CD8-positive, alpha-beta memory T cell (primary cell): Measurements from ENCODE around the gene ZC2HC1C. TPM values are rescaled to one million over a fixed set of nuclear protein-coding genes. Genes with fewer than 3 reads are reported as not detected.

Source experiments
- CTCF ChIA-PET: fragments of 350-600 bp; sonication (Branson Sonifier 250); formaldehyde crosslinking; loops from one replicate; lab custom pipeline; 2021; ENCODE audit warnings: antibody characterized with exemption; lab: Charles Lee
- POLR2A ChIA-PET: fragments of 350-600 bp; sonication (Branson Sonifier 250); formaldehyde crosslinking; loops from one replicate; lab custom pipeline; 2021; ENCODE audit warnings: antibody characterized with exemption; lab: Charles Lee
- DNase-seq, 5 donors: peaks; one replicate each; pipeline versions ENCODE4 v3.0.0 to v3.0.0-alpha.2; 2020 to 2022; ENCODE audit warnings: mixed read lengths in 1 of 5
- H3K27ac ChIP-seq: one replicate; pipeline ENCODE4 v1.7.0; 2013; ENCODE audit warnings: low read depth, mild to moderate bottlenecking, low read length, moderate library complexity
- H3K27me3 ChIP-seq: 2 replicates; pipeline ENCODE4 v1.7.0; 2013; ENCODE audit warnings: low read length, mild to moderate bottlenecking; ENCODE audit not compliant: insufficient read depth, poor library complexity, severe bottlenecking
- H3K36me3 ChIP-seq: 2 replicates; pipeline ENCODE4 v1.7.0; 2013; ENCODE audit warnings: mild to moderate bottlenecking, low read length, moderate library complexity; ENCODE audit not compliant: insufficient read depth
- H3K4me1 ChIP-seq: 2 replicates; pipeline ENCODE4 v1.7.0; 2013; ENCODE audit warnings: mild to moderate bottlenecking, low read length, moderate library complexity; ENCODE audit not compliant: insufficient read depth
- H3K4me3 ChIP-seq: 2 replicates; pipeline ENCODE4 v1.7.0; 2013; ENCODE audit warnings: mild to moderate bottlenecking, low read length
- H3K9me3 ChIP-seq: 2 replicates; pipeline ENCODE4 v1.7.0; 2013; ENCODE audit warnings: mild to moderate bottlenecking, low read length
- H3K27ac Mint-ChIP-seq, 8 donors: one replicate each; pipeline ENCODE4 v1.8.0; 2020 to 2021; ENCODE audit warnings: mixed read lengths in 8 of 8, mild to moderate bottlenecking in 6 of 8, inconsistent platforms in 3 of 8, moderate library complexity in 3 of 8
- H3K27me3 Mint-ChIP-seq, 2 donors: one replicate each; pipeline ENCODE4 v1.8.0; 2020 to 2021; ENCODE audit warnings: mixed read lengths in 2 of 2, mild to moderate bottlenecking in 1 of 2, moderate library complexity in 1 of 2
- H3K36me3 Mint-ChIP-seq, 3 donors: one replicate each; pipeline ENCODE4 v1.8.0; 2020 to 2021; ENCODE audit warnings: mixed read lengths in 3 of 3, inconsistent platforms in 1 of 3, mild to moderate bottlenecking in 1 of 3
- H3K4me1 Mint-ChIP-seq, 3 donors: one replicate each; pipeline ENCODE4 v1.8.0; 2020 to 2021; ENCODE audit warnings: mixed read lengths in 3 of 3, inconsistent platforms in 1 of 3, mild to moderate bottlenecking in 1 of 3
- H3K4me3 Mint-ChIP-seq, 7 donors: one replicate each; pipeline ENCODE4 v1.8.0; 2020 to 2021; ENCODE audit warnings: mixed read lengths in 7 of 7, mild to moderate bottlenecking in 6 of 7, moderate library complexity in 4 of 7, inconsistent platforms in 2 of 7
- H3K9me3 Mint-ChIP-seq, 5 donors: one replicate each; pipeline ENCODE4 v1.8.0; 2020 to 2022; ENCODE audit warnings: mixed read lengths in 5 of 5, mild to moderate bottlenecking in 3 of 5, moderate library complexity in 2 of 5, inconsistent platforms in 1 of 5
- polyA plus RNA-seq: library from polyadenylated mRNA; unstranded; fragments of 300-500 nt; fragmentation: Illumina TruSeq; gene quantifications from one replicate; pipeline ENCODE4 v1.2.3, GENCODE V29; 2021
- total RNA-seq, 2 experiments: library from RNA; stranded (reverse); gene quantifications; one replicate each; pipeline ENCODE4 v1.2.3, GENCODE V29; 2021

ZC2HC1C gene
- total and polyA plus RNA-seq, 3 experiments from 2014 or later = 0.81 to 2.2 (median 1.1) TPM

GRCh38 chr14:75095690-75096089, 26.2 kb downstream of the ZC2HC1C start:
- Mint-ChIP-seq H3K27ac (no peak overlapping the region), H3K4me1 (peaks cover 0 to 5% (median 0%) of the 10 kb centered on the region in 3 donors), H3K36me3 (peaks cover 21 to 87% (median 24%) of the 10 kb centered on the region in 3 donors), H3K4me3 (no peak overlapping the region), H3K9me3 (no peaks in the 10 kb centered on the region), H3K27me3 (peaks cover 0 to 1% of the 10 kb centered on the region in 2 donors)
- Histone ChIP-seq H3K4me3 (no peak overlapping the region), H3K27me3 (no peaks in the 10 kb centered on the region), H3K4me1 (no peaks in the 10 kb centered on the region), H3K27ac (no peak overlapping the region), H3K9me3 (no peaks in the 10 kb centered on the region), H3K36me3 (peaks cover 43% of the 10 kb centered on the region)
- ChIA-PET POLR2A (no interaction called here), CTCF (interaction anchor here (1.3 kb wide), 1 partner anchor 150 kb away, joined by 3 read pairs; no protein-coding TSS in a partner anchor)
- no peak for DNase-seq

GRCh38 chr14:75096959-75097358, 27.5 kb downstream of the ZC2HC1C start:
- no peak overlapping the region for H3K27ac ChIP-seq
- CTCF ChIA-PET = no interaction called here
- H3K27me3 ChIP-seq = no peaks in the 10 kb centered on the region
- peaks cover 0 to 5% (median 0%) of the 10 kb centered on the region in 3 donors for H3K4me1 Mint-ChIP-seq
- no peak overlapping the region for H3K4me3 ChIP-seq
- H3K9me3 Mint-ChIP-seq = no peaks in the 10 kb centered on the region
- H3K4me3 Mint-ChIP-seq = no peak overlapping the region
- peaks cover 21 to 87% (median 26%) of the 10 kb centered on the region in 3 donors for H3K36me3 Mint-ChIP-seq
- POLR2A ChIA-PET = no interaction called here
- H3K4me1 ChIP-seq = no peaks in the 10 kb centered on the region
- peaks cover 39% of the 10 kb centered on the region for H3K36me3 ChIP-seq
- no peaks in the 10 kb centered on the region for H3K9me3 ChIP-seq
- H3K27me3 Mint-ChIP-seq = peaks cover 0 to 1% of the 10 kb centered on the region in 2 donors
- no peak for DNase-seq
- H3K27ac Mint-ChIP-seq = no peak overlapping the region

GRCh38 chr14:75098212-75098611, 28.8 kb downstream of the ZC2HC1C start:
- H3K36me3 Mint-ChIP-seq = peaks cover 21 to 84% (median 29%) of the 10 kb centered on the region in 3 donors
- Histone ChIP-seq H3K9me3 (no peaks in the 10 kb centered on the region), H3K27me3 (no peaks in the 10 kb centered on the region), H3K27ac (no peak overlapping the region), H3K4me1 (no peaks in the 10 kb centered on the region), H3K4me3 (no peak overlapping the region), H3K36me3 (peaks cover 39% of the 10 kb centered on the region)
- H3K27me3 Mint-ChIP-seq = peaks cover 0 to 1% of the 10 kb centered on the region in 2 donors
- ChIA-PET CTCF (interaction anchor here (0.7 to 1.1 kb wide), 3 partner anchors 10 to 42 kb away, joined by 3 to 5 read pairs (median 3); no protein-coding TSS in a partner anchor), POLR2A (no interaction called here)
- H3K27ac Mint-ChIP-seq = peak overlapping the region in 5 of 8 donors; percentile 3 to 75 (median 36)
- H3K4me1 Mint-ChIP-seq = peaks cover 0 to 5% (median 0%) of the 10 kb centered on the region in 3 donors
- DNase-seq = no peak
- no peak overlapping the region for H3K4me3 Mint-ChIP-seq
- no peaks in the 10 kb centered on the region for H3K9me3 Mint-ChIP-seq

- ChIA-PET CTCF (interaction anchor here (0.7 to 1.4 kb wide), 4 partner anchors 10 to 43 kb away, joined by 3 to 5 read pairs (median 4); no protein-coding TSS in a partner anchor), POLR2A (no interaction called here)
- Histone ChIP-seq H3K36me3 (peaks cover 39% of the 10 kb centered on the region), H3K27ac (no peak overlapping the region), H3K4me3 (no peak overlapping the region), H3K27me3 (no peaks in the 10 kb centered on the region), H3K4me1 (no peaks in the 10 kb centered on the region), H3K9me3 (no peaks in the 10 kb centered on the region)
- peaks cover 21 to 87% (median 32%) of the 10 kb centered on the region in 3 donors for H3K36me3 Mint-ChIP-seq
- H3K4me3 Mint-ChIP-seq = no peak overlapping the region
- H3K27me3 Mint-ChIP-seq = peaks cover 0 to 1% of the 10 kb centered on the region in 2 donors
- H3K9me3 Mint-ChIP-seq = no peaks in the 10 kb centered on the region
- no peak for DNase-seq
- peaks cover 0 to 5% (median 0%) of the 10 kb centered on the region in 3 donors for H3K4me1 Mint-ChIP-seq
- peak overlapping the region in 2 of 8 donors; percentile 3 to 59 for H3K27ac Mint-ChIP-seq
Observed at GRCh38 chr14:75098682-75099081, 29.2 kb downstream of the ZC2HC1C start.

- Mint-ChIP-seq H3K4me1 (peaks cover 0 to 5% (median 0%) of the 10 kb centered on the region in 3 donors), H3K9me3 (no peaks in the 10 kb centered on the region), H3K27ac (no peak overlapping the region), H3K36me3 (peaks cover 18 to 81% (median 35%) of the 10 kb centered on the region in 3 donors), H3K27me3 (peaks cover 0 to 1% of the 10 kb centered on the region in 2 donors), H3K4me3 (no peak overlapping the region)
- no peak for DNase-seq
- CTCF ChIA-PET = no interaction called here
- H3K27me3 ChIP-seq = no peaks in the 10 kb centered on the region
- H3K9me3 ChIP-seq = no peaks in the 10 kb centered on the region
- H3K4me1 ChIP-seq = no peaks in the 10 kb centered on the region
- H3K27ac ChIP-seq = no peak overlapping the region
- POLR2A ChIA-PET = no interaction called here
- H3K36me3 ChIP-seq = peaks cover 32% of the 10 kb centered on the region
- no peak overlapping the region for H3K4me3 ChIP-seq
Observed at GRCh38 chr14:75101491-75101890, 32.0 kb downstream of the ZC2HC1C start.

- no peaks in the 10 kb centered on the region for H3K9me3 Mint-ChIP-seq
- peaks cover 8 to 82% (median 49%) of the 10 kb centered on the region in 3 donors for H3K36me3 Mint-ChIP-seq
- no peak for DNase-seq
- H3K4me3 Mint-ChIP-seq = no peak overlapping the region
- peak overlapping the region in 1 of 8 donors; percentile 2 for H3K27ac Mint-ChIP-seq
- Histone ChIP-seq H3K27me3 (no peaks in the 10 kb centered on the region), H3K4me3 (no peak overlapping the region), H3K4me1 (no peaks in the 10 kb centered on the region), H3K27ac (no peak overlapping the region), H3K36me3 (peaks cover 43% of the 10 kb centered on the region), H3K9me3 (no peaks in the 10 kb centered on the region)
- POLR2A ChIA-PET = interaction anchor here (0.6 kb wide), 1 partner anchor 553 kb away, joined by 10 read pairs; the partner anchor contains the start of gene ERG28
- CTCF ChIA-PET = no interaction called here
- H3K4me1 Mint-ChIP-seq = peaks cover 0 to 8% (median 3%) of the 10 kb centered on the region in 3 donors
- no peaks in the 10 kb centered on the region for H3K27me3 Mint-ChIP-seq
Observed at GRCh38 chr14:75107186-75107585, 37.7 kb downstream of the ZC2HC1C start.

- H3K4me1 Mint-ChIP-seq = peaks cover 14 to 21% (median 14%) of the 10 kb centered on the region in 3 donors
- POLR2A ChIA-PET = interaction anchor here (0.6 kb wide), 1 partner anchor 1343 kb away, joined by 3 read pairs; no protein-coding TSS in a partner anchor
Observed at GRCh38 chr14:75109877-75110276, 40.4 kb downstream of the ZC2HC1C start.

GRCh38 chr14:75113932-75114539, 44.6 kb downstream of the ZC2HC1C start:
- Histone ChIP-seq H3K27ac (no peak overlapping the region), H3K9me3 (no peaks in the 10 kb centered on the region), H3K4me3 (no peak overlapping the region), H3K36me3 (peaks cover 51% of the 10 kb centered on the region), H3K27me3 (no peaks in the 10 kb centered on the region), H3K4me1 (peaks cover 5% of the 10 kb centered on the region)
- Mint-ChIP-seq H3K27ac (peak overlapping the region in 5 of 8 donors; percentile 11 to 81 (median 36)), H3K27me3 (no peaks in the 10 kb centered on the region), H3K4me3 (no peak overlapping the region), H3K4me1 (peaks cover 14 to 31% (median 14%) of the 10 kb centered on the region in 3 donors), H3K9me3 (no peaks in the 10 kb centered on the region), H3K36me3 (peaks cover 7 to 94% (median 42%) of the 10 kb centered on the region in 3 donors)
- ChIA-PET CTCF (no interaction called here), POLR2A (no interaction called here)
- DNase-seq = no peak

More at GRCh38 chr14:75109877-75110276, 40.4 kb downstream of the ZC2HC1C start:
- H3K27me3 Mint-ChIP-seq = no peaks in the 10 kb centered on the region
- no peaks in the 10 kb centered on the region for H3K9me3 Mint-ChIP-seq
- no peak for DNase-seq
- H3K27ac ChIP-seq = no peak overlapping the region
- H3K36me3 Mint-ChIP-seq = peaks cover 11 to 88% (median 54%) of the 10 kb centered on the region in 3 donors
- peaks cover 5% of the 10 kb centered on the region for H3K4me1 ChIP-seq
- CTCF ChIA-PET = no interaction called here
- peaks cover 58% of the 10 kb centered on the region for H3K36me3 ChIP-seq
- no peaks in the 10 kb centered on the region for H3K9me3 ChIP-seq
- no peak overlapping the region for H3K4me3 Mint-ChIP-seq
- peak overlapping the region in 2 of 8 donors; percentile 13 to 54 for H3K27ac Mint-ChIP-seq
- H3K27me3 ChIP-seq = no peaks in the 10 kb centered on the region
- H3K4me3 ChIP-seq = no peak overlapping the region
